ENCODE data around the gene RAB3GAP1. TPM values are rescaled to one million over a fixed set of nuclear protein-coding genes. Genes with fewer than 3 reads are reported as not detected.

RAB3GAP1 gene
- total RNA-seq, 4 donors from 2014 or later, result 38.4 to 63.5 (median 53.8) TPM

DNA sequence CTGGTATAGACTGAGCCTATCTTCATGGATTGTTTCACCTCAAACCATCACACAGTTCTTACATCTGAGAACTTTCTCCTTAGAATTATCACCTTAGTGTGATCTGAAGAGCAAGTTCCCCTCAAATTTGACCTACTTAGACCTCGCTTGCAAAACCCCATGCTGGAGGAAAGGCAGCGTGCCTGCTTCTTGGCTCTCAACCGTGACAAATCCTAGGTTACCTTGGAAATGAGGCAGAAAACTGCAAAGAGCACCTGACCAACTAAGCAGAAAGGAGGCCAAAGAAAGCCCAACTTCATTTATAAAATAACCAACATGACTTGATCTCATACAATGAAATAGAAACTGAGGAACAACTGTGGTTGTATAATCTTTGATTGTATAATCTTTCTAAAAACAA lies 146.4 kb downstream of the RAB3GAP1 start:
- in situ Hi-C loops (cut with MboI; ENCODE audit: low pct_ligation_motif_present in 1 of 4, low pct_unique_long_range_greater_than_20kb in 1 of 4, low sequenced_read_pairs in 3 of 4) (no loop called here), intact Hi-C loops (cut with DNase I; ENCODE audit: low total_unique reads) (no loop called here)
- Histone ChIP-seq H3K4me1 (no peaks in the 10 kb centered on the region), H3K36me3 (no peaks in the 10 kb centered on the region), H3K9me3 (no peaks in the 10 kb centered on the region), H3K4me3 (no peak overlapping the region), H3K27me3 (no peaks in the 10 kb centered on the region), H3K27ac (no peak overlapping the region)
- 80 to 95% methylated on average over 1 to 3 of the region's 3 CpGs for WGBS, 2 donors (ENCODE audit: low coverage in 1 of 2)
- TF ChIP-seq EP300 (IDR thresholded peaks at IDR 0.05; ENCODE audit: low read depth) (no peak), POLR2A (IDR thresholded peaks at IDR 0.05) (no peak), POLR2AphosphoS5 (IDR thresholded peaks at IDR 0.05) (no peak)
- TF ChIP-seq, protein P1, sequence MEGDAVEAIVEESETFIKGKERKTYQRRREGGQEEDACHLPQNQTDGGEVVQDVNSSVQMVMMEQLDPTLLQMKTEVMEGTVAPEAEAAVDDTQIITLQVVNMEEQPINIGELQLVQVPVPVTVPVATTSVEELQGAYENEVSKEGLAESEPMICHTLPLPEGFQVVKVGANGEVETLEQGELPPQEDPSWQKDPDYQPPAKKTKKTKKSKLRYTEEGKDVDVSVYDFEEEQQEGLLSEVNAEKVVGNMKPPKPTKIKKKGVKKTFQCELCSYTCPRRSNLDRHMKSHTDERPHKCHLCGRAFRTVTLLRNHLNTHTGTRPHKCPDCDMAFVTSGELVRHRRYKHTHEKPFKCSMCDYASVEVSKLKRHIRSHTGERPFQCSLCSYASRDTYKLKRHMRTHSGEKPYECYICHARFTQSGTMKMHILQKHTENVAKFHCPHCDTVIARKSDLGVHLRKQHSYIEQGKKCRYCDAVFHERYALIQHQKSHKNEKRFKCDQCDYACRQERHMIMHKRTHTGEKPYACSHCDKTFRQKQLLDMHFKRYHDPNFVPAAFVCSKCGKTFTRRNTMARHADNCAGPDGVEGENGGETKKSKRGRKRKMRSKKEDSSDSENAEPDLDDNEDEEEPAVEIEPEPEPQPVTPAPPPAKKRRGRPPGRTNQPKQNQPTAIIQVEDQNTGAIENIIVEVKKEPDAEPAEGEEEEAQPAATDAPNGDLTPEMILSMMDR (IDR thresholded peaks at IDR 0.05), result no peak
- DNase-seq, result no peak

DNA sequence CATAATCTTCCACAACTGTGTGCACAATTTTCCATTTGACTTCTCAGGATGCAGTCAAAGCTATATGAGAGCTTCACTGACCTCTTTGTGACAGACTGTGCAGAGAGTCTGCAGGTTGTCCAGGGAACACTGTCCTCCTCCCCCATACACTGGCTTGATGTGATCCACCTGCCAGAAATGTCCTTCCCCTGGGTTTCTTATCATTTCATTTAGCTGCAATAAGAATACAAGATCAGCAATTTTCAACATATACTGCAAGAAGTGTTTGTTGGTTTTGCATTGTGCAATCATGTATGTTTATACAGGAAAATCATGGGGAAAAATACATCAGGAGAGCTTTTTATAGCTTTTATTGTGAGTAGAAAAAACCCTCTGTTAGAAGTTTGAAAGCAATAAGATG lies 150.7 kb downstream of the RAB3GAP1 start:
- intact Hi-C loops (cut with DNase I; ENCODE audit: low total_unique reads), result no loop called here
- DNase-seq, result no peak
- in situ Hi-C loops (cut with MboI; ENCODE audit: low pct_ligation_motif_present in 1 of 4, low pct_unique_long_range_greater_than_20kb in 1 of 4, low sequenced_read_pairs in 3 of 4), result no loop called here
- Histone ChIP-seq H3K4me1 (no peaks in the 10 kb centered on the region), H3K9me3 (no peaks in the 10 kb centered on the region), H3K27me3 (no peaks in the 10 kb centered on the region), H3K36me3 (no peaks in the 10 kb centered on the region), H3K27ac (no peak overlapping the region), H3K4me3 (no peak overlapping the region)
- TF ChIP-seq POLR2AphosphoS5 (IDR thresholded peaks at IDR 0.05), result no peak
- TF ChIP-seq EP300 (IDR thresholded peaks at IDR 0.05; ENCODE audit: low read depth), result no peak
- no peak for TF ChIP-seq POLR2A (IDR thresholded peaks at IDR 0.05)
- TF ChIP-seq, protein P1 (IDR thresholded peaks at IDR 0.05), result no peak

GRCh38 chr2:135203944-135204343 lies 151.9 kb downstream of the RAB3GAP1 start:
- intact Hi-C loops (cut with DNase I; ENCODE audit: low total_unique reads), result no loop called here
- DNase-seq, result no peak
- 77 to 95% methylated on average over 3 of the region's 3 CpGs for WGBS, 2 donors (ENCODE audit: low coverage in 1 of 2)
- Histone ChIP-seq H3K4me1 (no peaks in the 10 kb centered on the region), H3K27ac (no peak overlapping the region), H3K9me3 (no peaks in the 10 kb centered on the region), H3K27me3 (no peaks in the 10 kb centered on the region), H3K4me3 (no peak overlapping the region), H3K36me3 (no peaks in the 10 kb centered on the region)
- TF ChIP-seq, protein P1 (IDR thresholded peaks at IDR 0.05), result no peak
- no peak for TF ChIP-seq POLR2A (IDR thresholded peaks at IDR 0.05)
- TF ChIP-seq EP300 (IDR thresholded peaks at IDR 0.05; ENCODE audit: low read depth), result no peak
- no peak for TF ChIP-seq POLR2AphosphoS5 (IDR thresholded peaks at IDR 0.05)
- in situ Hi-C loops (cut with MboI; ENCODE audit: low pct_ligation_motif_present in 1 of 4, low pct_unique_long_range_greater_than_20kb in 1 of 4, low sequenced_read_pairs in 3 of 4), result no loop called here

DNA sequence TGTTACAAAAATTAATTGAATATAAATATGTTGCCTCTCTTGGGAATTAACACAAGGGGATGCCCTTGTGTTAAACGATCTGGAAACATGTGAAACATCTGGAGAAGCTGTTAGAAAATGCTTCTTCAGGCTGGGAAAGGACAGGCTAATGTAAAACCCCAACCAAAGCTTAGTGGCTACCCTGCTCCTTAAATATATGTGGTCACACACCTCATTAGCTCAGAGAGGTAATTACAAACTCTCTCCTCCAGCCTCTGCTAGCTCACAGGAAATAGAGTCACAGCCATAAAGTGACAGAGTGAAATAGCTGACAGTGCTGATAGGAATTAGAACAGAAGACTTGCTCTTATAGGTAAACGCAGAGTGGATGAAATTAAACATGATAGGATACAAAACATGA lies 155.9 kb downstream of the RAB3GAP1 start:
- in situ Hi-C loops (cut with MboI; ENCODE audit: low pct_ligation_motif_present in 1 of 4, low pct_unique_long_range_greater_than_20kb in 1 of 4, low sequenced_read_pairs in 3 of 4), result no loop called here
- 51 to 77% methylated on average over 2 of the region's 2 CpGs for WGBS, 2 donors (ENCODE audit: low coverage in 1 of 2)
- no peak overlapping the region for H3K27ac ChIP-seq
- H3K4me3 ChIP-seq, result no peak overlapping the region
- H3K27me3 ChIP-seq, result no peaks in the 10 kb centered on the region
- no peaks in the 10 kb centered on the region for H3K36me3 ChIP-seq
- DNase-seq, result no peak
- intact Hi-C loops (cut with DNase I; ENCODE audit: low total_unique reads), result no loop called here
- no peaks in the 10 kb centered on the region for H3K9me3 ChIP-seq
- H3K4me1 ChIP-seq, result no peaks in the 10 kb centered on the region
- TF ChIP-seq, protein P1 (IDR thresholded peaks at IDR 0.05), result no peak
- TF ChIP-seq POLR2A (IDR thresholded peaks at IDR 0.05) (no peak), POLR2AphosphoS5 (IDR thresholded peaks at IDR 0.05) (no peak)
